Measurements from ENCODE around the gene EI24.

Gene EI24

DNA sequence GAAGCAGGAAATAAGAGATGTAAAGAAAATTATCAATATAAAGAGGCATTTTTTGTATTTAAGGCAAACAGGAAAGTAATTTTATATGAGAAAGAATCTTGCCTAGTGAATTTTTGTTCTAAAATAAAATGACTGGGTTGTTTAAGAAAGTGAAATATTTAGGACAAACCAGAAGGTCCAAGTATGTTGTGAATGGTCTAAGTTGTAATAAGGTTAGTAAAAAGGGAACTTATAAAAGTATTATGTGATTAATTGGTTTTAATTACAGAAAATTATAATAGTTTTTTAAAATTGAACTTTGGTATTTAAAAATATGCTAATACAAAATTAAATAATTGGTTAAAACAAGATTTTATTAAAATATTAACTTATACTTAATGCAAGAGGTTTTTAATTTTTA lies 26.6 kb upstream of the EI24 start:
- no peak for DNase-seq (ENCODE audit: low read depth)
- TF ChIP-seq, protein P1, sequence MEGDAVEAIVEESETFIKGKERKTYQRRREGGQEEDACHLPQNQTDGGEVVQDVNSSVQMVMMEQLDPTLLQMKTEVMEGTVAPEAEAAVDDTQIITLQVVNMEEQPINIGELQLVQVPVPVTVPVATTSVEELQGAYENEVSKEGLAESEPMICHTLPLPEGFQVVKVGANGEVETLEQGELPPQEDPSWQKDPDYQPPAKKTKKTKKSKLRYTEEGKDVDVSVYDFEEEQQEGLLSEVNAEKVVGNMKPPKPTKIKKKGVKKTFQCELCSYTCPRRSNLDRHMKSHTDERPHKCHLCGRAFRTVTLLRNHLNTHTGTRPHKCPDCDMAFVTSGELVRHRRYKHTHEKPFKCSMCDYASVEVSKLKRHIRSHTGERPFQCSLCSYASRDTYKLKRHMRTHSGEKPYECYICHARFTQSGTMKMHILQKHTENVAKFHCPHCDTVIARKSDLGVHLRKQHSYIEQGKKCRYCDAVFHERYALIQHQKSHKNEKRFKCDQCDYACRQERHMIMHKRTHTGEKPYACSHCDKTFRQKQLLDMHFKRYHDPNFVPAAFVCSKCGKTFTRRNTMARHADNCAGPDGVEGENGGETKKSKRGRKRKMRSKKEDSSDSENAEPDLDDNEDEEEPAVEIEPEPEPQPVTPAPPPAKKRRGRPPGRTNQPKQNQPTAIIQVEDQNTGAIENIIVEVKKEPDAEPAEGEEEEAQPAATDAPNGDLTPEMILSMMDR (conservative IDR thresholded peaks at IDR 0.05; ENCODE audit: control insufficient read depth, insufficient read depth, low read depth, low read length) = no peak
- no peak overlapping the region for H3K4me3 ChIP-seq (ENCODE audit: control insufficient read depth, low read depth, low read length)

DNA sequence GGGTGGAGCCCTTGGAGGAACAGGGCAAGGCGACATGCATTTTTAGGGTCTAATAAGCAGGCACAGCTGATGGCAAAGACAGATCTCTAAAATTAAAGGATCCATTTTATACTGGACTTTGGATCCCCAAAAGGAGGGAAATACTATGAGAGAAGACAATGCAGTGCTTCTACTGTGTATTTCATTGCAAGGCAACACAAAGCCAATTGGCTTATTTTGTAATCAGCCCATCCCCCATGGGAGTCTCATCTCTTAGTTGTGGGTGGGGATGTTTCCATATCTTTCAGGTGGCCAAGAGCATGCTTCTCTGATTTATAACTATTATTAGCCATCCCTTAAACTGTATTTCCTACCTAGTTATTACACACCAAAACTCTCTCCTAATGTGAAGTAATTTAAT lies 18.5 kb upstream of the EI24 start:
- DNase-seq (ENCODE audit: low read depth) = no peak
- TF ChIP-seq, protein P1 (conservative IDR thresholded peaks at IDR 0.05; ENCODE audit: control insufficient read depth, insufficient read depth, low read depth, low read length) = no peak
- H3K4me3 ChIP-seq (ENCODE audit: control insufficient read depth, low read depth, low read length) = no peak overlapping the region

DNA sequence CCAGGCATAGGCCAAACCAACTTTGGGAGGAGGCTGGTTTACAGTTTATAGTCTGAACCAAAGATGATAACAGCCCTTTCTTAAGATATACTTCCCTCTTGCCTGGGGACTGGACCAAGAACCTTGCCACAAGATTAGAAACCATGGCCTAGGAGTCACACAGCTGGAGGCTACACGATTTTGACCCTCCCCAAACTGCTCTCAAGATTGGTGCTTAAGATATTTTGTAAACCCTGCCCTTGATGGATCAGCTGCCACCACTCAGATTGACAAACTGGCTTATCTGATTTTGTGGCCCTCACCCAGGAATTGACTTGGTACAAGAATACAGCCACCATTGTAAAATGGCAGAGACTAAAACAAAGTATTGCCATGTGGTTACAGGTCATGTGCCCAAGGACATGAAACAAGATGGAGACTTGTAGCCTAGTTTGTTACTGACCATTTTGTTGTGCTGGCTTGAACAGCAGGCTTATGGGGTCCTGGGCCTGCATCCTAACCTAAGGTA lies 17.4 kb upstream of the EI24 start:
- no peak for DNase-seq (ENCODE audit: low read depth)
- H3K4me3 ChIP-seq (ENCODE audit: control insufficient read depth, low read depth, low read length) = no peak overlapping the region
- TF ChIP-seq, protein P1 (conservative IDR thresholded peaks at IDR 0.05; ENCODE audit: control insufficient read depth, insufficient read depth, low read depth, low read length) = no peak

GRCh38 chr11:125552927-125553326 lies 16.4 kb upstream of the EI24 start:
- no peak overlapping the region for H3K4me3 ChIP-seq (ENCODE audit: control insufficient read depth, low read depth, low read length)
- TF ChIP-seq, protein P1 (conservative IDR thresholded peaks at IDR 0.05; ENCODE audit: control insufficient read depth, insufficient read depth, low read depth, low read length) = no peak
- no peak for DNase-seq (ENCODE audit: low read depth)

DNA sequence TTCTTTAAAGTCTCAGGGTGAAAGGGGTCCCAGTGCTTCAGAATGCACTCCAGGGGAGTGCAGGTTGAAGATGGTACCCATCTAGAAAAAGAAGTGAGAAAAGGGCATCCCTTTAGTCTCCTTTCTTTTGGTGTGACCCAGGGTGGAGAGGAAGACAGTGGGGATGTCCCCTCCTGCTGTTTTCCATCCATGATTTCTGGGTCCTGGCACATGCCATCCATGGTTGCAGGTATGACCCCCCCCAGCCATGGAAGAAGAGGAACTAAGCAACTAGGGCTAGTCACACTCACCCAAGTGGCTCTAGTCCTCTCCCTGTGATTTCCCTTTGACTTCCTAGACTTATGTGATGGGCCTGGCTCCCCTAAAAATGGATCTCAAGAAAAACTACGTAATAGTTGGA lies 15.9 kb upstream of the EI24 start:
- H3K4me3 ChIP-seq (ENCODE audit: control insufficient read depth, low read depth, low read length) = no peak overlapping the region
- TF ChIP-seq, protein P1 (conservative IDR thresholded peaks at IDR 0.05; ENCODE audit: control insufficient read depth, insufficient read depth, low read depth, low read length) = no peak
- no peak for DNase-seq (ENCODE audit: low read depth)

DNA sequence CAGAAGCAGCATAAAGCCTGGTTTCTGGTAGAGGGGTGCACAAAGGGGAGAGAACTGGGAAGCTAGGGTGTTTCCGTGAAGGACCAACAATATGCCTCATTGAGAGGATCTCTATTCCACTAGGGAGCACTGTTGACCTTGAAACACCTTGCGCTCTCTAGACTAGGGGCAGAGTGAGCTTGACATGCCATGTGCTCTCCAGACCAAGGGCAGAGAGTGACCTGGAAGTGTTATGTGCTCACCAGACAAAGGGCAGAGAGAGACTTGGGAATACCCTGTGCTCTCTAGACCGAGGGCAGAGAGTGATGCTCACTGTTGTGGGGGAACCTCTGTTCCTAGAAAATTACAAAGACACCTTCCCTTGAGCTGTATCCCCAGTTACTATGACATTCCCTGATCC lies 15.2 kb upstream of the EI24 start:
- H3K4me3 ChIP-seq (ENCODE audit: control insufficient read depth, low read depth, low read length) = no peak overlapping the region
- DNase-seq (ENCODE audit: low read depth) = no peak
- TF ChIP-seq, protein P1 (conservative IDR thresholded peaks at IDR 0.05; ENCODE audit: control insufficient read depth, insufficient read depth, low read depth, low read length) = no peak

GRCh38 chr11:125559888-125560287 lies 9.4 kb upstream of the EI24 start:
- TF ChIP-seq, protein P1 (conservative IDR thresholded peaks at IDR 0.05; ENCODE audit: control insufficient read depth, insufficient read depth, low read depth, low read length) = no peak
- DNase-seq (ENCODE audit: low read depth) = peak; percentile 7
- no peak overlapping the region for H3K4me3 ChIP-seq (ENCODE audit: control insufficient read depth, low read depth, low read length)

Measured in fibroblast of mammary gland (primary cell).